GM23338 (cell line): ENCODE results near the gene MYO9B.

Experiments used
- EZH2 ChIP-seq: fragments of 200-600 bp; sonication (generic); IDR thresholded peaks from one replicate; pipeline ENCODE4 v1.8.0; 2017; ENCODE audit warnings: antibody characterized with exemption, mild to moderate bottlenecking, low read depth; ENCODE audit not compliant: unreplicated experiment
- EZH2phosphoT487 ChIP-seq: fragments of 200-600 bp; sonication (generic); IDR thresholded peaks from one replicate; pipeline ENCODE4 v1.8.1; 2018; ENCODE audit warnings: antibody characterized with exemption; ENCODE audit not compliant: unreplicated experiment
- JUNB ChIP-seq: IDR thresholded peaks from one replicate; pipeline ENCODE4 v1.6.1; 2016; ENCODE audit warnings: antibody characterized with exemption; ENCODE audit not compliant: unreplicated experiment
- NANOG ChIP-seq: IDR thresholded peaks from 2 replicates; pipeline ENCODE4 v1.6.1; 2016; ENCODE audit warnings: antibody characterized with exemption, borderline replicate concordance
- POLR2AphosphoS5 ChIP-seq: IDR thresholded peaks from 2 replicates; pipeline ENCODE4 v1.6.1; 2016; ENCODE audit warnings: antibody characterized with exemption, low read depth
- ZNF114 ChIP-seq: fragments of 250-450 bp; sonication (Bioruptor Pico); IDR thresholded peaks from 2 replicates; pipeline ENCODE4 v1.5.0; 2020; ENCODE audit warnings: mild to moderate bottlenecking, moderate library complexity
- TF ChIP-seq, protein P1 (sequence below), 2 experiments: fragments of 200-600 bp in 1 of 2; sonication (generic) in 1 of 2; conservative IDR thresholded peaks; 2 replicates each; pipeline versions ENCODE4 v1.5.1 to v1.6.1; 2016 to 2017; ENCODE audit warnings: antibody characterized with exemption in 2 of 2, low read depth in 2 of 2, mild to moderate bottlenecking in 2 of 2, moderate library complexity in 1 of 2
- TF ChIP-seq, protein P2 (sequence below): IDR thresholded peaks from 2 replicates; pipeline ENCODE4 v1.6.1; 2016; ENCODE audit warnings: antibody characterized with exemption
- TF ChIP-seq, protein P3 (sequence below): IDR thresholded peaks from one replicate; pipeline ENCODE4 v1.6.1; 2018; ENCODE audit warnings: antibody characterized with exemption; ENCODE audit not compliant: unreplicated experiment

DNA sequence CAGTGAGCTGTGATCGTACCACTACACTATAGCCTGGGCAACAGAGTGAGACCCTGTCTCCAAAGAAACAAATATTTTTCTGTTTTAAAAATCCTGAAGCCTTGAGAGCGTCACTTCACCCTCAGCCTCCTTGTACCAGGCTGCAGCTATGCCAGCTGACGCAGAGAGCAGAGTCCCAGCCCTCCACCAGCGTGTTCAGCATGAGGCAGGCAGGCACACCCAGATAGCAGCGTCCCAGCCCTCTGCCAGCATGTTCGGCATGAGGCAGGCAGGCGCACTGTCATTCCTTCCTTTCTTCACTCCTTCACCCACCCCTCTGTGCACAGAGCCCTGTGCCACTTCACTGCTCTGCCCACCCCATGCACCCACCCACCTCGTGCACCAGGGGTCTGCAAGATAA, 96.3 kb downstream of the MYO9B start:
- TF ChIP-seq, protein P1, sequence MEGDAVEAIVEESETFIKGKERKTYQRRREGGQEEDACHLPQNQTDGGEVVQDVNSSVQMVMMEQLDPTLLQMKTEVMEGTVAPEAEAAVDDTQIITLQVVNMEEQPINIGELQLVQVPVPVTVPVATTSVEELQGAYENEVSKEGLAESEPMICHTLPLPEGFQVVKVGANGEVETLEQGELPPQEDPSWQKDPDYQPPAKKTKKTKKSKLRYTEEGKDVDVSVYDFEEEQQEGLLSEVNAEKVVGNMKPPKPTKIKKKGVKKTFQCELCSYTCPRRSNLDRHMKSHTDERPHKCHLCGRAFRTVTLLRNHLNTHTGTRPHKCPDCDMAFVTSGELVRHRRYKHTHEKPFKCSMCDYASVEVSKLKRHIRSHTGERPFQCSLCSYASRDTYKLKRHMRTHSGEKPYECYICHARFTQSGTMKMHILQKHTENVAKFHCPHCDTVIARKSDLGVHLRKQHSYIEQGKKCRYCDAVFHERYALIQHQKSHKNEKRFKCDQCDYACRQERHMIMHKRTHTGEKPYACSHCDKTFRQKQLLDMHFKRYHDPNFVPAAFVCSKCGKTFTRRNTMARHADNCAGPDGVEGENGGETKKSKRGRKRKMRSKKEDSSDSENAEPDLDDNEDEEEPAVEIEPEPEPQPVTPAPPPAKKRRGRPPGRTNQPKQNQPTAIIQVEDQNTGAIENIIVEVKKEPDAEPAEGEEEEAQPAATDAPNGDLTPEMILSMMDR (conservative IDR thresholded peaks at IDR 0.05; ENCODE audit: low read depth in 2 of 2): no peak
- TF ChIP-seq EZH2 (no peak), EZH2phosphoT487 (no peak), POLR2AphosphoS5 (no peak), JUNB (no peak), NANOG (no peak), ZNF114 (CRISPR knock-in tag) (no peak)
- TF ChIP-seq, protein P2, sequence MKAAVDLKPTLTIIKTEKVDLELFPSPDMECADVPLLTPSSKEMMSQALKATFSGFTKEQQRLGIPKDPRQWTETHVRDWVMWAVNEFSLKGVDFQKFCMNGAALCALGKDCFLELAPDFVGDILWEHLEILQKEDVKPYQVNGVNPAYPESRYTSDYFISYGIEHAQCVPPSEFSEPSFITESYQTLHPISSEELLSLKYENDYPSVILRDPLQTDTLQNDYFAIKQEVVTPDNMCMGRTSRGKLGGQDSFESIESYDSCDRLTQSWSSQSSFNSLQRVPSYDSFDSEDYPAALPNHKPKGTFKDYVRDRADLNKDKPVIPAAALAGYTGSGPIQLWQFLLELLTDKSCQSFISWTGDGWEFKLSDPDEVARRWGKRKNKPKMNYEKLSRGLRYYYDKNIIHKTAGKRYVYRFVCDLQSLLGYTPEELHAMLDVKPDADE: no peak
- TF ChIP-seq, protein P3, sequence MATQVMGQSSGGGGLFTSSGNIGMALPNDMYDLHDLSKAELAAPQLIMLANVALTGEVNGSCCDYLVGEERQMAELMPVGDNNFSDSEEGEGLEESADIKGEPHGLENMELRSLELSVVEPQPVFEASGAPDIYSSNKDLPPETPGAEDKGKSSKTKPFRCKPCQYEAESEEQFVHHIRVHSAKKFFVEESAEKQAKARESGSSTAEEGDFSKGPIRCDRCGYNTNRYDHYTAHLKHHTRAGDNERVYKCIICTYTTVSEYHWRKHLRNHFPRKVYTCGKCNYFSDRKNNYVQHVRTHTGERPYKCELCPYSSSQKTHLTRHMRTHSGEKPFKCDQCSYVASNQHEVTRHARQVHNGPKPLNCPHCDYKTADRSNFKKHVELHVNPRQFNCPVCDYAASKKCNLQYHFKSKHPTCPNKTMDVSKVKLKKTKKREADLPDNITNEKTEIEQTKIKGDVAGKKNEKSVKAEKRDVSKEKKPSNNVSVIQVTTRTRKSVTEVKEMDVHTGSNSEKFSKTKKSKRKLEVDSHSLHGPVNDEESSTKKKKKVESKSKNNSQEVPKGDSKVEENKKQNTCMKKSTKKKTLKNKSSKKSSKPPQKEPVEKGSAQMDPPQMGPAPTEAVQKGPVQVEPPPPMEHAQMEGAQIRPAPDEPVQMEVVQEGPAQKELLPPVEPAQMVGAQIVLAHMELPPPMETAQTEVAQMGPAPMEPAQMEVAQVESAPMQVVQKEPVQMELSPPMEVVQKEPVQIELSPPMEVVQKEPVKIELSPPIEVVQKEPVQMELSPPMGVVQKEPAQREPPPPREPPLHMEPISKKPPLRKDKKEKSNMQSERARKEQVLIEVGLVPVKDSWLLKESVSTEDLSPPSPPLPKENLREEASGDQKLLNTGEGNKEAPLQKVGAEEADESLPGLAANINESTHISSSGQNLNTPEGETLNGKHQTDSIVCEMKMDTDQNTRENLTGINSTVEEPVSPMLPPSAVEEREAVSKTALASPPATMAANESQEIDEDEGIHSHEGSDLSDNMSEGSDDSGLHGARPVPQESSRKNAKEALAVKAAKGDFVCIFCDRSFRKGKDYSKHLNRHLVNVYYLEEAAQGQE: no peak
